ENCODE data around the gene RNFT2. TPM values are rescaled to one million over a fixed set of nuclear protein-coding genes. Genes with fewer than 3 reads are reported as not detected.

Gene RNFT2
- total RNA-seq, 6 experiments from 2014 or later = 0.09 to 2.1 (median 0.75) TPM

DNA sequence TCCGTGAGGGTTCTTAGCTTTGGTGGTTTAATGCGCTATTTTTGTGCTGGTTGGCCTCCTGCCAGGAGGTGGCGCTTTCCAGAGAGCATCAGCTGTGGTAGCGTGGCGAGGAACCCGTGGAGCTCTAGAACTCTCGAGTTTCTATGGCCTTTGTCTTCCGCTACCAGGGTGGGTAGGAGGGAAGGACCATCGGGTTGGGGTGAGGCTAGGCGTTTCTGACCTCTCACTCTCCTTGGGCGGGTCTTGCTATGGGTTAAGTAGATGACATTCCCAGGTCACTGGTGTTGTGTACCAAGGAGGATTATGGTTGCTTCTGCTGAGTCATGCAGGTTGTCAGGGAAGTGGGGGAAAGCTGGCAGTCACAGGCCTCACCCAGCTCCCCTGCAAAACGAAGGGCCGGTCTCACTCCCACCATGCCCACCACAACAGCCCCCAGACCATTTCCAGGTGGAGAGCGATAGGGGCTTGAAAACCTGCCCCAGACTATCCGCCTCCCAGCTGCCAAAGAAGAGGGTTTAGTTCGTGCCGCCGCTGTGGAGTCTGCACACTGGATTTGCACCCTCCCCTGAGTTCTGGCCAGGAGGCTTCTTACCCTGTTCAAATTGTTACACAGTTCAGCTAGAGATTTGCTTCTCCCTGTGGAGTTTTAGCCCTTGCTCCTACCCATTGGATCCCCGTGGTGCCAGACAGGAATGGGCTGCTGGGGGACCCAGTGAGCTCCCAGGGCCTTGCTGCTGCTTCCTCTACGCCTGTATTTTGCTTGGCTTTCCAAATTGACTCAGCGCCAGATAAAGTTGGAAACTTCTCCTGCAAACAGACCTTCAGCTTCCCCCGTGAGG is 21.9 kb downstream of the RNFT2 start:
- Histone ChIP-seq H3K27me3 (no peaks in the 10 kb centered on the region), H3K9me3 (no peaks in the 10 kb centered on the region), H3K27ac (no peak overlapping the region), H3K36me3 (no peaks in the 10 kb centered on the region), H3K4me1 (no peaks in the 10 kb centered on the region), H3K4me3 (no peak overlapping the region)
- 61% methylated on average over 14 of the region's 22 CpGs for WGBS (ENCODE audit: insufficient coverage, low coverage, low lambda C conversion rate, missing lambda C conversion rate)
- DNase-seq (no peak), ATAC-seq (no peak)
- no peak for TF ChIP-seq POLR2A (IDR thresholded peaks at IDR 0.05)
- intact Hi-C loops (cut with DNase I) = no loop called here

DNA sequence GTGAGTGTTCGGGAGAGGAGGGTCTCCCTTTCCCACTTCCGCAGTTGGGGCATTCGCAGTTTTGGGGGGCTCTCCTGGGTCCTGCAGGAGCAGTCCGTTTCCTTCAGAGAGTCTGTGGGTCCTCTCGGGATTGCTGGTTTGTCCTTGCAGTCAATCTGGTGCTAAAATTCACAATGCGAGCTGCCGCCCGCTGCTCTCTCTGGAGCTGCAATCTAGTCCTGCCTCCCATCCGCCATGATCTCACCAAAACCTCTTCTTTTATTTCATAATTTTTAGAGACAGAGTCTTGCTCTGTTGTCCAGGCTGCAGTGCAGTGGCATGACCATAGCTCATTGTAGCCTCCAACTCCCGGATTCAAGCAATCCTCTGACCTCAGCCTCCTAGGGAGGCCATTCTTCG is 22.5 kb downstream of the RNFT2 start:
- DNase-seq (no peak), ATAC-seq (no peak)
- H3K27me3 ChIP-seq = no peaks in the 10 kb centered on the region
- no peaks in the 10 kb centered on the region for H3K9me3 ChIP-seq
- H3K4me3 ChIP-seq = no peak overlapping the region
- no peaks in the 10 kb centered on the region for H3K36me3 ChIP-seq
- no peaks in the 10 kb centered on the region for H3K4me1 ChIP-seq
- H3K27ac ChIP-seq = no peak overlapping the region
- 96% methylated on average over 7 of the region's 11 CpGs for WGBS (ENCODE audit: insufficient coverage, low coverage, low lambda C conversion rate, missing lambda C conversion rate)
- intact Hi-C loops (cut with DNase I) = no loop called here
- TF ChIP-seq POLR2A (IDR thresholded peaks at IDR 0.05) (no peak), CTCF (IDR thresholded peaks at IDR 0.05) (no peak)

- H3K9me3 ChIP-seq = no peaks in the 10 kb centered on the region
- no peaks in the 10 kb centered on the region for H3K4me1 ChIP-seq
- H3K27ac ChIP-seq = no peak overlapping the region
- DNase-seq = no peak
- no peak overlapping the region for H3K4me3 ChIP-seq
- H3K36me3 ChIP-seq = no peaks in the 10 kb centered on the region
- no peaks in the 10 kb centered on the region for H3K27me3 ChIP-seq
- TF ChIP-seq CTCF (IDR thresholded peaks at IDR 0.05) = no peak
- no peak for TF ChIP-seq POLR2A (IDR thresholded peaks at IDR 0.05)
- 92% methylated on average over 4 of the region's 4 CpGs for WGBS (ENCODE audit: insufficient coverage, low coverage, low lambda C conversion rate, missing lambda C conversion rate)
- ATAC-seq = no peak
- intact Hi-C loops (cut with DNase I) = no loop called here
Observed at GRCh38 chr12:116761499-116761898, 23.4 kb downstream of the RNFT2 start.

GRCh38 chr12:116765271-116765670 is 27.2 kb downstream of the RNFT2 start:
- ATAC-seq = no peak
- intact Hi-C loops (cut with DNase I) = no loop called here
- no peak overlapping the region for H3K4me3 ChIP-seq

More at GRCh38 chr12:116765271-116765670, 27.2 kb downstream of the RNFT2 start:
- H3K27ac ChIP-seq = no peak overlapping the region
- H3K4me1 ChIP-seq = no peaks in the 10 kb centered on the region
- no peaks in the 10 kb centered on the region for H3K27me3 ChIP-seq
- H3K36me3 ChIP-seq = no peaks in the 10 kb centered on the region
- WGBS (ENCODE audit: insufficient coverage, low coverage, low lambda C conversion rate, missing lambda C conversion rate) = 48% methylated on average over 3 of the region's 5 CpGs
- TF ChIP-seq POLR2A (IDR thresholded peaks at IDR 0.05) (no peak), CTCF (IDR thresholded peaks at IDR 0.05) (no peak)
- H3K9me3 ChIP-seq = no peaks in the 10 kb centered on the region
- no peak for DNase-seq
